Tibial nerve (tissue), 3 donors: ENCODE measurements around the gene COL6A3.

ENCODE experiments used
- POLR2A ChIP-seq, 2 donors: fragments of 450-650 bp; IDR thresholded peaks; one replicate each; pipeline ENCODE4 v1.6.1; 2017; ENCODE audit warnings: antibody characterized with exemption in 2 of 2, mild to moderate bottlenecking in 2 of 2, moderate library complexity in 2 of 2
- TF ChIP-seq, protein P1 (sequence below), 5 experiments: fragments of 200-600 bp in 3 of 5; fragments of 450-650 bp in 2 of 5; sonication (generic) in 3 of 5; IDR thresholded peaks; one replicate each; pipeline ENCODE4 v1.5.1; 2016 to 2019; ENCODE audit warnings: antibody characterized with exemption in 5 of 5, mild to moderate bottlenecking in 3 of 5, moderate library complexity in 2 of 5

DNA sequence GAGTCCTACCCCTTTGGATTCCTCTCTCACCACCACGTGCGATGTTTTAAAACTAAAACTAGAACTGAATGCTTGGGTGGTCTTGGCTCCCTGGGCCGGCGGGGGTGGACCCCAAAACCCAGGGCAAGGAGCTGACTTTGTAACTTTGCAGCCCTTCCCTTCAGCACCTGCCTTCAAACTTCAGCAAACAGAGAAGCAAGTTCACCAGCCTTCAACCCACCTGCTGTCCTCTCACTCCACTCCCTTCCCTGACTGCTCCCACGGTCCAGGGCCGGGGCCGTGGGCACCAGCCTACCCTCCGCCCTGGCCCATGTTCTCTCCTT is 54.5 kb downstream of the COL6A3 start:
- TF ChIP-seq POLR2A (IDR thresholded peaks at IDR 0.05): no peak
- TF ChIP-seq, protein P1, sequence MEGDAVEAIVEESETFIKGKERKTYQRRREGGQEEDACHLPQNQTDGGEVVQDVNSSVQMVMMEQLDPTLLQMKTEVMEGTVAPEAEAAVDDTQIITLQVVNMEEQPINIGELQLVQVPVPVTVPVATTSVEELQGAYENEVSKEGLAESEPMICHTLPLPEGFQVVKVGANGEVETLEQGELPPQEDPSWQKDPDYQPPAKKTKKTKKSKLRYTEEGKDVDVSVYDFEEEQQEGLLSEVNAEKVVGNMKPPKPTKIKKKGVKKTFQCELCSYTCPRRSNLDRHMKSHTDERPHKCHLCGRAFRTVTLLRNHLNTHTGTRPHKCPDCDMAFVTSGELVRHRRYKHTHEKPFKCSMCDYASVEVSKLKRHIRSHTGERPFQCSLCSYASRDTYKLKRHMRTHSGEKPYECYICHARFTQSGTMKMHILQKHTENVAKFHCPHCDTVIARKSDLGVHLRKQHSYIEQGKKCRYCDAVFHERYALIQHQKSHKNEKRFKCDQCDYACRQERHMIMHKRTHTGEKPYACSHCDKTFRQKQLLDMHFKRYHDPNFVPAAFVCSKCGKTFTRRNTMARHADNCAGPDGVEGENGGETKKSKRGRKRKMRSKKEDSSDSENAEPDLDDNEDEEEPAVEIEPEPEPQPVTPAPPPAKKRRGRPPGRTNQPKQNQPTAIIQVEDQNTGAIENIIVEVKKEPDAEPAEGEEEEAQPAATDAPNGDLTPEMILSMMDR (IDR thresholded peaks at IDR 0.05): no peak
